GM12873 (cell line): ENCODE measurements around the gene GPR173.

Source experiments
- CTCF ChIP-seq: IDR thresholded peaks from 2 replicates; pipeline ENCODE4 v1.5.1; 2012; ENCODE audit warnings: low read depth, mild to moderate bottlenecking, moderate library complexity, low read length, control low read depth; ENCODE audit not compliant: insufficient read depth; ENCODE audit errors: missing control alignments

The GPR173 gene

GRCh38 chrX:53091354-53091753, 42.8 kb downstream of the GPR173 start:
- TF ChIP-seq CTCF = no peak

- TF ChIP-seq CTCF = peak; percentile 56
Observed at GRCh38 chrX:53093177-53093655, 44.6 kb downstream of the GPR173 start.

GRCh38 chrX:53093748-53094581, 45.4 kb downstream of the GPR173 start, which contains the start of gene KANTR:
Gene KANTR (plus strand): TSS chrX:53094142. CDS start chrX:53124273, 30,131 bp downstream.
- no peak for TF ChIP-seq CTCF

DNA sequence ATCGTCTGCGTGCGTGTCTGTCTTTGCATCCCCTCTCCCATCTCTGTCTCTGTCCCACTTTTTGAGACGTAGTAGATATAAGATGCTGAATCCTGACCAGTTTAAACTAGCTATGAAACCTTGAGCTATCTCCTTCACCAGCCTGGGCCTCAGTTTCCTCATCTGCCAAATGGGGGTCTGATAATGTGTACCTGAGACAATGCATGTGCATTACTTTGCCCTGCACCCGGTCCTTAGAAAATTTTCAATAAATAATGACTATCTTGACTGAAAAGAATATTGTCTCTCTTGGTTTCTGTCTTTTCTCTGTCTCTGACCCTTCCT, 46.0 kb downstream of the GPR173 start:
- TF ChIP-seq CTCF = no peak

GRCh38 chrX:53095796-53096195, 47.2 kb downstream of the GPR173 start:
- TF ChIP-seq CTCF = no peak

- TF ChIP-seq CTCF = no peak
Observed at GRCh38 chrX:53114864-53115549, 66.4 kb downstream of the GPR173 start.

DNA sequence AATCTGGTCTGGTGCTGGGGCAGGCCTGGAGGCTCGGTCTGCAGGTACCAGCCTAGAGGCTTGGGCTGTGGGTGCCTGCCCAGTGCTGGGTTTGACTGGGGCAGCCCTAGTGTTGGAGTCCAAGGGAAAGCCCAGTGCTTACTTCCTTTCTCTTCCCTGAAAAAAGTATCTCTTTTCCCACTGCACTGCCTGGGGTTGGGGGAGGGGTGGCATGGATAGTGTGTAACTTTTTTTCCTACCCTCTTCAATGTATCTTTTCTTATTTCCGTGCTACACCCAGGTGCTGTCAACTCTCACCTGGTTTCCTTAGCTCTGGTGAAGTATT, 66.9 kb downstream of the GPR173 start:
- TF ChIP-seq CTCF = no peak
